Body of pancreas (tissue), 4 donors: ENCODE measurements around the gene PREP.

Experiments used
- POLR2A ChIP-seq, 3 donors: fragments of 450-650 bp; IDR thresholded peaks; one replicate each; pipeline ENCODE4 v1.6.1; 2016; ENCODE audit warnings: antibody characterized with exemption in 3 of 3, mild to moderate bottlenecking in 2 of 3
- TF ChIP-seq, protein P1 (sequence below), 7 experiments: fragments of 450-650 bp in 4 of 7; fragments of 200-600 bp in 3 of 7; sonication (generic) in 3 of 7; IDR thresholded peaks; one replicate each; pipeline ENCODE4 v1.5.1; 2016 to 2019; ENCODE audit warnings: antibody characterized with exemption in 7 of 7

DNA sequence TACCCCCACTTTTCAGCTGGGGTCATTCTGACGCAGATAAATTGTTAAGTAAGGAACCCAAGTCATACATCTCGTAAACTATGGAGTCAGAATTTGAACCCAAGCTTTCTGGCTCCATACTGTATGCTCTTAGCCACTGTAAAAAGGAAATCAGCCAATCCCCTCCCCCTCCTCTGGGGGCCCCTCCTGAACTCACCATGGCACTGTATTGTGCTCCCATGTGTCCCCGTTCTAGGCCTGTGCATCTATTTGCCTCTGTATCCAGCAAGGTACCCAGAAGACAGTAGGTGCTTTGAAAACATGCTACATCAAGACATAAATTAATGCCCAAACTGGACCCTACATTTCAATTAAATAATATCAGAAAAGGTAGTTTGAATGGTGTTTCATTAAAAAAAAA is 98.5 kb downstream of the PREP start:
- TF ChIP-seq POLR2A (IDR thresholded peaks at IDR 0.05), result no peak
- TF ChIP-seq, protein P1, sequence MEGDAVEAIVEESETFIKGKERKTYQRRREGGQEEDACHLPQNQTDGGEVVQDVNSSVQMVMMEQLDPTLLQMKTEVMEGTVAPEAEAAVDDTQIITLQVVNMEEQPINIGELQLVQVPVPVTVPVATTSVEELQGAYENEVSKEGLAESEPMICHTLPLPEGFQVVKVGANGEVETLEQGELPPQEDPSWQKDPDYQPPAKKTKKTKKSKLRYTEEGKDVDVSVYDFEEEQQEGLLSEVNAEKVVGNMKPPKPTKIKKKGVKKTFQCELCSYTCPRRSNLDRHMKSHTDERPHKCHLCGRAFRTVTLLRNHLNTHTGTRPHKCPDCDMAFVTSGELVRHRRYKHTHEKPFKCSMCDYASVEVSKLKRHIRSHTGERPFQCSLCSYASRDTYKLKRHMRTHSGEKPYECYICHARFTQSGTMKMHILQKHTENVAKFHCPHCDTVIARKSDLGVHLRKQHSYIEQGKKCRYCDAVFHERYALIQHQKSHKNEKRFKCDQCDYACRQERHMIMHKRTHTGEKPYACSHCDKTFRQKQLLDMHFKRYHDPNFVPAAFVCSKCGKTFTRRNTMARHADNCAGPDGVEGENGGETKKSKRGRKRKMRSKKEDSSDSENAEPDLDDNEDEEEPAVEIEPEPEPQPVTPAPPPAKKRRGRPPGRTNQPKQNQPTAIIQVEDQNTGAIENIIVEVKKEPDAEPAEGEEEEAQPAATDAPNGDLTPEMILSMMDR (IDR thresholded peaks at IDR 0.05), result no peak
